Posterior vena cava (tissue), 2 donors: Measurements from ENCODE around the gene CTTN. TPM values are rescaled to one million over a fixed set of nuclear protein-coding genes. Genes with fewer than 3 reads are reported as not detected.
"Not testable (repeated sequence)": the region's sequence is repeated elsewhere in the genome, so short reads cannot be mapped to it uniquely, and the experiment has no call there.

Experiments used
- DNase-seq: peaks from one replicate; pipeline ENCODE4 v3.0.0-alpha.2; 2020; ENCODE audit warnings: low spot score
- intact Hi-C, 2 donors: fragments of 100-400 bp; cut with DNase I; formaldehyde crosslinking; loops; one replicate each; pipeline versions ENCODE4 v1.14.1 to v1.14.2; 2022 to 2023
- total RNA-seq, 2 donors: library from RNA; stranded (reverse); fragmentation: NEBNext Ultra II Directional; extraction: Animal tissue kit (Norgen Biotek cat#: 25700); gene quantifications; one replicate each; pipeline ENCODE4 v1.2.1, GENCODE V29; 2021
- donor health status: DM: yes; HTN: yes; CAD: no.
- donor health status: DM: yes; HTN: yes; CAD: no.

CTTN gene
- total RNA-seq, 2 donors from 2014 or later: 192 to 195 TPM

GRCh38 chr11:70376621-70377020 lies 21.7 kb upstream of the CTTN start:
- intact Hi-C loops: no loop called here
- no peak for DNase-seq

GRCh38 chr11:70377645-70378044 lies 20.7 kb upstream of the CTTN start:
- intact Hi-C loops: no loop called here
- no peak for DNase-seq

- intact Hi-C loops: no loop called here
- DNase-seq: no peak
Observed at GRCh38 chr11:70378506-70379134, 19.7 kb upstream of the CTTN start.

DNA sequence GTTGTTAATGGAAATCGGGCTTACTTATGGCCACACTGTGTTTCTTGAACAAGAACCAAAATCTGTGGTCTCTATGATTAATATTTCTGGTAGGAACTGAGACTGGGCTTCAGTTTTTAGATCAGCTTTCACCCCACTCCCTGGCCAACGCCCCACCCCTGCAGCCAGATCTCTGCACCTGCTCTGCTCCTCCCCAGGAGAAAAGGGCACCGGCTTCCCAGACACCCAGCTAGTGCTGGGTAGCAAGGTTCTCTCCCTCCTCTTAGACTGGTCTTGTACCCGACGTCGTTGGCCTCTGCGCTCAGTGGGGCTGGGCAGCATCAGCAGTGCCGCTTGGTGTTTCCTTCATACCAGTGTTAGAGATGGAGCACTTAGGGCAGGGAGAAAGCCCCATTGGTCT lies 17.0 kb upstream of the CTTN start:
- intact Hi-C loops: no loop called here
- no peak for DNase-seq

- DNase-seq: no peak
- intact Hi-C loops: no loop called here
Observed at GRCh38 chr11:70381872-70382861, 16.2 kb upstream of the CTTN start.

DNA sequence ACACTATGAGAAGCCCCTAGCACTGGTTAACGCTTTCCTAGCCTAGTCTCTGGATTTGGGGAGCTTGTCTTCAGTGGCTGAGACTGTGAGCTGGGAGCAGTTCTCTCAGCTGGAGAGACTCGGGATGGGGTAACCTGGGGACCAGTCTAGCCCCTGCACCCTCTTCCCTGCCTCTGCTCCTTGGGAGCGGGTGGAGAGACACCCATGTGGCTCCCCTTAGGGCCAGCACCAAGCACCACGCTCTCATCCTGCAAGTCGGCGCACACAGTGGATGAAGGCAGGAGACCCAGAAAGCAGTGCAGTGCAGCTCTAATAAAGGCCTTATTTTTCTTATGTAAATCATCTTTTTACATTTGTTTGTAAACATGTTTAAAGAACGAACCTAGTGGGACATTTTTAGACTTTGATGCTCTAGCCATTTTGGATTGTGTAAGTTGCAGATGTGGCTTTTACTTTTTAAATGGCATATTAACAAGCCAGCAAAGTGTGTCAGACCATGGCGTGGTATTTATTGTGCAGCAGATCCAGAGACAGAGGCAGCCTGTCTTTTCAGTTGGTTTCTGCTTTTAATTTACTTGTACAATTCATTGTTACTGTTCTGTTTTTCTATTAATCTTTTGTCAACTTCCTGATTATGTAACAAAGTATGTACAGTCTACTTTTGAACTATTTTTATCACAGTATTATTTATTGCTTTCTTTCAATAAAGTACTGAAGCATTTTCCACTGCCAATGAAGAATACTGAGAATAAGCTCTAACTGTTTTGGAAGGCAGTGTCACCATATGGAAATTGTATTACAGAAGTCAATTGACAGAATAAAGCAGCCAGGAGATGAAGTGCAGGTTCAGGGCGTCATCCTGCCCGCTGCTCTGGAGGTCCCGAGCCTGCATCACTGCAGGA lies 14.4 kb upstream of the CTTN start:
- DNase-seq: no peak

DNA sequence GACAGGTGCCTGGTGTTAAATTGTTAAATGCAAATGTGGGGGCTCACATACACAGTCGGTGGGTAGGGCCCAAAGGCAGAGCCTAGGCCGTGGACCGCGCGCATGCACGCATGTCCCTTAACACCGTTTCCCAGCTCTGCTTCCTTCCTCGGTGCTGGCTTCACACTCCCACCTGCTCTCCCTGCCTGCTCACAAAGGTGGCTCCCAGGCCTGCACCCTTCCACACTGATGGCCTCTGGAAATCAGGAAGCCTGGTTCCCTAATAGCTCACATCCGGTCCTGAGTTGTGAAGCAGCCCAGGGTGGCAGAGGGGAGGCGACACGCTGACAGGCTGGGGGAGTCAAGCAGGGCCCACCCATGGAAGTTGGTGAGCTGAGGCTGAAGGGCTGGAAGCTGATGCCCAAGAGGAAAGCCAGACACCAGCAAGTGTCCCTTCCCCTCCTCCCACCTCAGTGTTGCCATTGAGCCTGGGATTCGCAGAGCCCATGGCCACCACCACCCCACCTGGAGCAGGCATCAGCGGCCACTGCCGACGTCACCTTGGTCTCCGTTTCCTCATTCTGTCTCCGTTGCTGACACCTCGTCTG lies 13.7 kb upstream of the CTTN start:
- intact Hi-C loops: no loop called here
- no peak for DNase-seq

More for the DNA sequence above, 14.4 kb upstream of the CTTN start:
- intact Hi-C loops: no loop called here

GRCh38 chr11:70387564-70387963 lies 10.8 kb upstream of the CTTN start:
- no peak for DNase-seq
- intact Hi-C loops: no loop called here

- DNase-seq: no peak
- intact Hi-C loops: no loop called here
Observed at GRCh38 chr11:70389201-70389600, 9.1 kb upstream of the CTTN start.

DNA sequence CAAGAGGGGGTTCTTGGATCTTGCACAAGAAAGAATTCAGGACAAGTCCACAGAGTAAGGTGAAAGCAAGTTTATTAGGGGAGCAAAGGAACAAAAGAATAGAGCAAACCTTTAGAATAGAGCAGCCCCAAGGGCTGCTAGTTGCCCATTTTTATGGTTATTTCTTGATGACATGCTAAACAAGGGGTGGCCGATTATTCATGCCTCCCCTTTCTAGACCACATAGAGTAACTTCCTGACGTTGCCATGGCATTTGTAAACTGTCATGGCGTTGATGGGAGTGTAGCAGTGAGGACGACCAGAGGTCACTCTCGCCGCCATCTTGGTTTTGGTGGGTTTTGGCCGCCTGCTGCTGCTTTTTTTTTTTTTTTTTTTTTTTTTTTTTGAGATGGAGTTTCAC lies 7.4 kb upstream of the CTTN start:
- DNase-seq, intact Hi-C loops: not testable (repeated sequence)

GRCh38 chr11:70394211-70394950 lies 3.9 kb upstream of the CTTN start:
- intact Hi-C loops: no loop called here
- no peak for DNase-seq

GRCh38 chr11:70397336-70397982 lies 870 bp upstream of the CTTN start:
- intact Hi-C loops: loop anchor here in 1 of 2 donors (1.0 kb wide), 1 partner anchor 43 kb away; no protein-coding TSS in a partner anchor
- DNase-seq: no peak

GRCh38 chr11:70398834-70399680 lies 728 bp downstream of the CTTN start:
- no peak for DNase-seq
- intact Hi-C loops: no loop called here

GRCh38 chr11:70399681-70400112 lies 1.4 kb downstream of the CTTN start:
- peak; percentile 97 for DNase-seq
- intact Hi-C loops: no loop called here

DNA sequence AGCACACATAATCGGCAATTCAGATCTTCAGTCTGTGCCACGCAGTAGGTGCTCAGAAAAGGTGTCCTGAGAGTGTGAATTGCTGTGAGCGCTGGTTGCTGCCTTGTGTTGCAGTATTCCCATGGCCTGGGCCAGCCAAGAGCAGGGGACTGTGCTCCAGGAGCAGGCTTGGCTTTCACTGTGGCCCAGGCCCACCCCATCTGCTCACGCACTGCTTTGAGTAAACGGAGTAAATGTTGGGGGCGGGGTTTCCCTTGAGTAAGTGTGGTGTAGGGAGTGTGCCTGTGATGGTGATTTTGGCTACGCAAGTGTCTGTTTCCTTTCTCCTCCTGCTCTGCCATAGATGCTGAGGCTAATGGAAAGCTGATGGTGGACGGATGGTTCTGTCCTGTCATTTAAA lies 2.3 kb downstream of the CTTN start:
- intact Hi-C loops: no loop called here
- DNase-seq: no peak

DNA sequence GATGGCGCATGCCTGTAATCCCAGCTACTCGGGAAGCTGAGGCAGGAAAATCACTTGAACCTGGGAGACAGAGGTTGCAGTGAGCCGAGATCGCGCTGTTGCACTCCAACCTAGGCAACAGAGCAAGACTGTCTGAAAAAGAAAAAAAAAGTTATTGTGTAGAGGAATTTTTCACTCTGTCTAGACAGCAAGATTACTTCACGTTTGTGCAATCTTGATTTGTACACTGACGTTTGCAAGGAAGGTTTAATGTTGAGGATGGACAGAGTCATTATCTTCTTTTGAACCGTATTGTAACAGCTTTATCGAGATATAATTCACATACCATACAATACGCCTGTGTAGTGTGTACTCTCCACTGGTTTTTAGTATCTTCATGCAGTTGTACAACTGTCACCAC lies 3.7 kb downstream of the CTTN start:
- intact Hi-C loops: no loop called here
- DNase-seq: no peak

GRCh38 chr11:70402685-70403084 lies 4.4 kb downstream of the CTTN start:
- DNase-seq: no peak
- intact Hi-C loops: no loop called here
